HCT116 (cell line): ENCODE data around the gene COX8A. TPM values are rescaled to one million over a fixed set of nuclear protein-coding genes. Genes with fewer than 3 reads are reported as not detected.

Experiments
- ATAC-seq: fragments of 200-7000 bp; cut with Tn5 transposase; 2 replicates; pipeline ENCODE4 v1.9.1; 2020; ENCODE audit warnings: mild to moderate bottlenecking, moderate library complexity
- BruUV-seq: library from RNA; stranded (reverse); fragments of 400-500 nt; replicated peaks from 2 replicates; lab custom pipeline; 2021; lab: Mats Ljungman, UMichigan
- CTCF ChIA-PET: fragments of 300-600 bp; sonication (Branson Sonifier 250); formaldehyde crosslinking; loops from one replicate; lab custom pipeline; 2021; ENCODE audit warnings: antibody characterized with exemption; lab: Charles Lee
- POLR2A ChIA-PET: fragments of 300-600, 350-600 bp; sonication (Branson Sonifier 250); formaldehyde crosslinking; loops from one replicate; lab custom pipeline; 2021; ENCODE audit warnings: antibody characterized with exemption; lab: Charles Lee
- RAD21 ChIA-PET, 2 experiments: fragments of 300-600 bp; sonication (Branson Sonifier 250); formaldehyde crosslinking; loops; one replicate each; lab custom pipeline; 2023; ENCODE audit warnings: low total read pairs in 2 of 2; ENCODE audit not compliant: uncharacterized antibody in 2 of 2, unreplicated experiment in 2 of 2, low non-redundant PET in 1 of 2; lab: Charles Lee
- DNase-seq: peaks from one replicate; pipeline ENCODE4 v3.0.0-alpha.2; 2010; ENCODE audit warnings: low read depth, low spot score
- H2AFZ ChIP-seq: fragments of 200-600 bp; shearing (Covaris generic), sonication (generic); 2 replicates; pipeline ENCODE4 v1.6.1; 2017; ENCODE audit warnings: low read depth, mixed run types, mixed read lengths, antibody characterized with exemption, low read length; ENCODE audit not compliant: poor library complexity, severe bottlenecking
- H3K27ac ChIP-seq: 2 replicates; pipeline ENCODE4 v1.5.1; 2012; ENCODE audit warnings: low read depth, low read length
- H3K27me3 ChIP-seq: fragments of 200-600 bp; sonication (generic); 2 replicates; pipeline ENCODE4 v1.6.1; 2016; ENCODE audit warnings: mixed run types, low read length, mixed read lengths; ENCODE audit not compliant: insufficient read depth
- H3K36me3 ChIP-seq, 2 experiments: fragments of 200-500 bp in 1 of 2; fragments of 200-600 bp in 1 of 2; sonication (Bioruptor generic) in 1 of 2; sonication (generic) in 1 of 2; 2 replicates each; pipeline versions ENCODE4 v1.5.1 to v1.6.1; 2014 to 2016; ENCODE audit warnings: low read length in 2 of 2, inconsistent platforms in 1 of 2, mixed read lengths in 1 of 2, mixed run types in 1 of 2; ENCODE audit not compliant: insufficient read depth in 2 of 2, control insufficient read depth in 1 of 2
- H3K4me1 ChIP-seq, 2 experiments: fragments of 200-600 bp in 1 of 2; sonication (generic) in 1 of 2; 2 replicates each; pipeline versions ENCODE4 v1.5.1 to v1.6.1; 2012 to 2017; ENCODE audit warnings: low read length in 2 of 2, inconsistent platforms in 1 of 2, mild to moderate bottlenecking in 1 of 2, mixed read lengths in 1 of 2, mixed run types in 1 of 2, moderate library complexity in 1 of 2; ENCODE audit not compliant: insufficient read depth in 2 of 2, control insufficient read depth in 1 of 2
- H3K4me2 ChIP-seq: fragments of 200-600 bp; sonication (generic); 2 replicates; pipeline ENCODE4 v1.6.1; 2017; ENCODE audit warnings: mixed run types, low read length, mixed read lengths
- H3K4me3 ChIP-seq, 2 experiments: fragments of 200-600 bp in 1 of 2; sonication (generic) in 1 of 2; replicated peaks in 1 of 2; 2 replicates each; pipeline ENCODE4 v1.5.1; 2011 to 2016; ENCODE audit warnings: low read length in 2 of 2, control low read depth in 1 of 2, low read depth in 1 of 2, mild to moderate bottlenecking in 1 of 2, mixed read lengths in 1 of 2, mixed run types in 1 of 2
- H3K79me2 ChIP-seq: fragments of 200-600 bp; sonication (generic); 2 replicates; pipeline ENCODE4 v1.6.1; 2017; ENCODE audit warnings: mild to moderate bottlenecking, mixed run types, low read length, moderate library complexity, mixed read lengths; ENCODE audit not compliant: insufficient read depth
- H3K9ac ChIP-seq: fragments of 200-600 bp; sonication (generic); 2 replicates; pipeline ENCODE4 v1.6.1; 2016; ENCODE audit warnings: low read length, mixed read lengths
- H3K9me2 ChIP-seq: fragments of 200-600 bp; sonication (generic), shearing (Covaris generic); 2 replicates; pipeline ENCODE4 v1.6.1; 2017; ENCODE audit warnings: mixed run types, mild to moderate bottlenecking, moderate library complexity; ENCODE audit not compliant: insufficient read depth
- H3K9me3 ChIP-seq, 2 experiments: fragments of 200-500 bp in 1 of 2; fragments of 200-600 bp in 1 of 2; sonication (Bioruptor generic) in 1 of 2; sonication (generic) in 1 of 2; 2 replicates each; pipeline ENCODE4 v1.6.1; 2014 to 2017; ENCODE audit warnings: low read length in 2 of 2, mixed read lengths in 2 of 2, inconsistent platforms in 1 of 2, low read depth in 1 of 2, mild to moderate bottlenecking in 1 of 2, mixed run types in 1 of 2, moderate library complexity in 1 of 2; ENCODE audit not compliant: control insufficient read depth in 1 of 2, insufficient read depth in 1 of 2
- H4K20me1 ChIP-seq: fragments of 200-600 bp; sonication (generic), shearing (Covaris generic); 2 replicates; pipeline ENCODE4 v1.6.1; 2017; ENCODE audit warnings: mixed run types, mild to moderate bottlenecking, moderate library complexity; ENCODE audit not compliant: insufficient read depth
- CBX3 ChIP-seq: IDR thresholded peaks from 2 replicates; pipeline ENCODE4 v1.6.1; 2012; ENCODE audit warnings: low read depth
- CEBPB ChIP-seq: IDR thresholded peaks from 2 replicates; pipeline ENCODE4 v1.6.1; 2012; ENCODE audit warnings: low read depth
- ELF1 ChIP-seq: IDR thresholded peaks from 2 replicates; pipeline ENCODE4 v1.6.1; 2012; ENCODE audit warnings: low read depth, borderline replicate concordance
- EZH2 ChIP-seq: fragments of 200-600 bp; sonication (generic); IDR thresholded peaks from 2 replicates; pipeline ENCODE4 v1.6.1; 2017; ENCODE audit warnings: antibody characterized with exemption, mixed run types
- FOSL1 ChIP-seq: IDR thresholded peaks from 2 replicates; pipeline ENCODE4 v1.6.1; 2012; ENCODE audit warnings: low read depth
- JUND ChIP-seq: IDR thresholded peaks from 2 replicates; pipeline ENCODE4 v1.6.1; 2012
- POLR2A ChIP-seq: IDR thresholded peaks from 2 replicates; pipeline ENCODE4 v1.7.0; 2011; ENCODE audit warnings: borderline replicate concordance; ENCODE audit not compliant: insufficient read depth, insufficient read length; ENCODE audit errors: extremely low read depth
- RAD21 ChIP-seq: IDR thresholded peaks from 2 replicates; pipeline ENCODE4 v1.6.1; 2012; ENCODE audit warnings: low read depth, mild to moderate bottlenecking
- REST ChIP-seq: IDR thresholded peaks from 2 replicates; pipeline ENCODE4 v1.6.1; 2012; ENCODE audit warnings: low read depth
- SRF ChIP-seq: IDR thresholded peaks from 2 replicates; pipeline ENCODE4 v1.6.1; 2012; ENCODE audit warnings: low read depth
- TCF7L2 ChIP-seq: IDR thresholded peaks from 2 replicates; pipeline ENCODE4 v1.7.0; 2011; ENCODE audit warnings: borderline replicate concordance, inconsistent platforms; ENCODE audit not compliant: insufficient read depth, insufficient read length; ENCODE audit errors: extremely low read depth
- ZNF274 ChIP-seq: fragments of 200-500 bp; sonication (Bioruptor generic); IDR thresholded peaks from 2 replicates; pipeline ENCODE4 v1.6.1; 2014; ENCODE audit warnings: mild to moderate bottlenecking, low read depth, low read length, inconsistent platforms
- intact Hi-C: fragments of 100-400 bp; cut with micrococcal nuclease; formaldehyde crosslinking; loops from 2 replicates; pipeline ENCODE4 v1.10.0; 2022
- total RNA-seq: library from RNA; stranded (reverse); gene quantifications from one replicate; pipeline ENCODE4 v1.2.1, GENCODE V29; 2021; ENCODE audit not compliant: unreplicated experiment
- TF ChIP-seq, protein P1 (sequence below), 3 experiments: fragments of 200-600 bp in 1 of 3; sonication (generic) in 1 of 3; IDR thresholded peaks in 2 of 3; conservative IDR thresholded peaks in 1 of 3; 2 replicates each; pipeline ENCODE4 v1.5.1; 2012 to 2017; ENCODE audit warnings: low read depth in 2 of 3, low read length in 2 of 3, antibody characterized with exemption in 1 of 3, borderline replicate concordance in 1 of 3, control low read depth in 1 of 3, mild to moderate bottlenecking in 1 of 3, mixed read lengths in 1 of 3, mixed run types in 1 of 3, moderate library complexity in 1 of 3; ENCODE audit not compliant: insufficient read depth in 1 of 3

Gene COX8A
- total RNA-seq, 1 experiment from 2014 or later = 536 TPM

DNA sequence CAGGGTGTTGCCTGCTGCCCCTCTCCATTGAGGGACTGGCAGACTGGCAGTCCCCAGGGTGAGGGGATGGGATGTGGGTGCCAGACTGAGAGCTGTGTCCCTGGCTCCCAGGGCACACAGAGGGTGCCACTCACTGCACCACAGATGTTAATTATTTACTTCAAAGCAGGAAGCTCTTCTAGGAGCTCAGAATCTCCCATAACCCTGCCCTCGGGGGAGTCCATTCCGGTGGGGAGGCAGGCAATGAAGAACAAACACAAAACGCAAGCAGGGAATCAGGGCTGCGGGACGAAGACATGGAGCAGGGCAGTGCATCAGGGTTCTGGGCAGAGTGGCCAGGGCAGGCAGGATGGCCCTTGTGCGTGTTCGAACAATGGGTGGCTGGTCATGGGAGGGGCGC is 37.0 kb downstream of the COX8A start:
- Histone ChIP-seq H3K27ac (no peak overlapping the region), H3K4me2 (no peak overlapping the region), H4K20me1 (no peaks in the 10 kb centered on the region), H3K9me2 (no peaks in the 10 kb centered on the region), H3K9me3 (peaks cover 0 to 9% of the 10 kb centered on the region in 2 experiments; a peak in 1 of 4 replicates), H3K4me1 (peaks cover 14 to 21% of the 10 kb centered on the region in 2 experiments), H3K4me3 (no peak overlapping the region), H3K9ac (no peak overlapping the region), H3K27me3 (no peaks in the 10 kb centered on the region), H2AFZ (no peak overlapping the region), H3K36me3 (no peaks in the 10 kb centered on the region; a peak in 1 of 4 replicates), H3K79me2 (no peaks in the 10 kb centered on the region)
- ATAC-seq = no peak
- no TSS peak for BruUV-seq
- intact Hi-C loops = no loop called here
- DNase-seq = no peak
- POLR2A ChIA-PET = no interaction called here
- CTCF ChIA-PET = no interaction called here
- TF ChIP-seq FOSL1 (no peak), CBX3 (no peak), POLR2A (no peak), ELF1 (no peak), CEBPB (no peak), ZNF274 (no peak), RAD21 (no peak), TCF7L2 (no peak), EZH2 (no peak), SRF (no peak), JUND (no peak), REST (no peak)
- TF ChIP-seq, protein P1, sequence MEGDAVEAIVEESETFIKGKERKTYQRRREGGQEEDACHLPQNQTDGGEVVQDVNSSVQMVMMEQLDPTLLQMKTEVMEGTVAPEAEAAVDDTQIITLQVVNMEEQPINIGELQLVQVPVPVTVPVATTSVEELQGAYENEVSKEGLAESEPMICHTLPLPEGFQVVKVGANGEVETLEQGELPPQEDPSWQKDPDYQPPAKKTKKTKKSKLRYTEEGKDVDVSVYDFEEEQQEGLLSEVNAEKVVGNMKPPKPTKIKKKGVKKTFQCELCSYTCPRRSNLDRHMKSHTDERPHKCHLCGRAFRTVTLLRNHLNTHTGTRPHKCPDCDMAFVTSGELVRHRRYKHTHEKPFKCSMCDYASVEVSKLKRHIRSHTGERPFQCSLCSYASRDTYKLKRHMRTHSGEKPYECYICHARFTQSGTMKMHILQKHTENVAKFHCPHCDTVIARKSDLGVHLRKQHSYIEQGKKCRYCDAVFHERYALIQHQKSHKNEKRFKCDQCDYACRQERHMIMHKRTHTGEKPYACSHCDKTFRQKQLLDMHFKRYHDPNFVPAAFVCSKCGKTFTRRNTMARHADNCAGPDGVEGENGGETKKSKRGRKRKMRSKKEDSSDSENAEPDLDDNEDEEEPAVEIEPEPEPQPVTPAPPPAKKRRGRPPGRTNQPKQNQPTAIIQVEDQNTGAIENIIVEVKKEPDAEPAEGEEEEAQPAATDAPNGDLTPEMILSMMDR (IDR thresholded peaks at IDR 0.05 in 2 of 3, conservative IDR thresholded peaks at IDR 0.05 in 1 of 3; ENCODE audit: borderline replicate concordance in 1 of 3, insufficient read depth in 1 of 3, low read depth in 2 of 3, low read length in 2 of 3) = no peak
- RAD21 ChIA-PET = no interaction called here
